HG02571 (cell line): ENCODE results near the gene LPIN1.

Source experiments
- ATAC-seq: cut with Tn5 transposase; IDR thresholded peaks from one replicate; pipeline ENCODE4 v1.9.1; 2021; ENCODE audit warnings: mild to moderate bottlenecking, moderate library complexity; ENCODE audit not compliant: unreplicated experiment

LPIN1 gene

DNA sequence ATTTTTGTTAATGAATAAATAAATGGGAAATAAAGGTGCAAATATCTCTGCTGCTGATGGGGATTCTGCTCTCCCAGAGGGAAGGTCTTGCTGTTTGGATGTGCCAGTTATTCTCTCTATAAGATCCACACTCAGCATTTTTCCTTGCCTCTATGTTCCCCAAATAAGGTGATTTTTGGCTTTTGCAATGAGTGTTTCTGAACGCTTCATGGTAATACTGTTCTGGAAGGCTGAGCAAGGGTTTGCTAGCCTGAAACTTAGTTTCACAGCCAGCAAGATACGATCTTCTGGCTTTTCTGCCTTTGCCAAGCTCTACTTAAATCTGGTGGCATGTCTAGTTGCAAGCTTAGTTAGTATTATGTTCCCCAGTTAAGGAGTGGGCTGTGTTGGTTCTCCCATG, 114.6 kb downstream of the LPIN1 start:
- no peak for ATAC-seq

DNA sequence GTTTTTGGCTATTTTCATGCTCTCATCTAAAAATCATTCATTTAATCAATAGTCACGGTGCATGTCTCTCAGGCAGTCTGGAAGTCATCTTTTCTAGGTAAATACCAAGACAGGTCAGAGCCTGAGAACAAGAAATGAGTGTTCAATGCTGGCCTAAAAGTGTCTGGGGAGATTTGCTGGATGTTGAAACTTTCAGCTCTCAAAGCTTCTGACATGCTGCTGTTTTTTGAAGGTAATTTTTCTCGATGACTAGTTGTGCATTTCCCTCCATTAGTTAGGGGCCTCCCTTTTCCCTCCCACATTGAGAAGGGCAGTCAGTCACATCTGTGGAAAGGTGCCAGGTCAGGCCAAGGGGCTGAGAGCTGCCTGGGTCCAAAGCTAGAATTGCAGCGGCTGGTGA, 115.6 kb downstream of the LPIN1 start:
- ATAC-seq = no peak

DNA sequence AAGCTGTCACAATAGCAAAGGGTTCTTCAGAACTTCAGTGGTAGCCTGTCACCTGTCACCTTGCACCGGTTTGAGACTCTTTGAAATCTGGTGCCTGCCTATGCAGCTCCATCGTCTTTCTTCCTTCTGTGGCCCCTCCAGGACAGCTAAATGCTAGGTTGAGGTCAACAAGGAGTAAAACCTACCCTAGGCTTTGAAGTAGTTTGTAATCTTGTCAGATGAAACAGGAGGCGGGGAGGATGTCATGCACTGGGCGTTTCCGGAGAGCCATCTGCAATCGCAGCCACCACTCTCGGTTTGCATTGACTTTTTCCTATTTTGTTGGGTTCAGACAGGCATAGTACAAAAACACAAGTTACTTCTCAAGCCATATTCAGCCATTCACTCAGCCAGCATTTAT, 116.7 kb downstream of the LPIN1 start:
- ATAC-seq = peak; percentile 37

DNA sequence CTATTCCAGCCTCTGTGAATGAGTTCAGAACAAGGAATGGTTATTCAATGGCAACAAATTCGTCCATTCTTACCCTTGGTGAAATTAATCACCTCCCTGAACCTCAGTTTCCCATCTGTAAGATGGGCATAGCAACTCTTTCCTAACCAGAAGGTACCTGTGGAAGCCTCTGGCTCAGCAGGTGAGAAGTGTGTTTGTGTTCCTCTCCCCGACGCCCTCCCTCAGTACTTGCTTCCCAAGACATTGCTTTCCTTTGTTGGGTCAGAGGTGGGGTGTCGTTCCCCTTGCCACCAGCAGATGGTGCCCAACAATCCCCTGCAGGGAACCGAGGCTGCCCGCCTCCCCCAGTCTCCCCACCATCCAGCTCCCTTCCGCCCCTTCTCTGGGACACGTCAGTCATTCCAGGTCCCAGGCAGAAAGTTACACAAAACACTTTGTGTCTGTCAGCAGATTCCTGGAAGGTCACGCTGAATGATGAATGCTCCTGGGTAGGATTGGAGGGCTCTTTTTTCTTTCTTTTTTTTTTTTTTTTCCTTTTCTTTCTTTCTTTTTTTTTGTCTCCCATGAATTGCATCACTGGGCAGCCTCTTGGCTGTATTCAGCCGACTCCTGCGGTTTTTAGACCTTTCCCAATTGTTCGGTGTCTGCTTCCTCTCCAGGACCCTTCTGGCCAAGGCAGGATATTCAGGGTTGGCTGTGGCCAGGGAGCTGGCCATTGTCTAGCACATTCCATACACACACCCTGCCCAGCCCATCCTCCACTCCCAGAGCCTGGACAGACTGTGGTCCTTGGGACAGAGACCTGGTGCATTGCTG, 117.3 kb downstream of the LPIN1 start:
- ATAC-seq = peak; percentile 35

DNA sequence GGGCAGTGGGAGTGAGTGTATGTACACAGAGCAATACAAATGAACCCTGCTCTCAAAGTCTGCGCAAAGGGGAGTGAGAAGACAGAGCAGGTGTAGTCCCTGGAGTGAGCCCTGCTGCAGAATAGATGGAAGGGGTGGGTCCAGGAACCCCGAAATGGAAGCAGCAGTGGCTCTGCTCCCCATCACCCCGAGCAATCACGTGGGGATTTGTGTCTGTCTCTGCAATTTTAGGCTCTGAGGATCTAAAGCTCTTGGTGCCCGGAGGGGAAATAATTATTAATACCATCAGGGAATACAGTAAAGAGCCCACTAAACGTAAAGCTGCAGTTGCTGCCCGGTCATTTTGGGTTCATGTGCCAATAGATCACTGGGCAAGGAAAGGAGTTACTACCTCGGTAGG, 118.3 kb downstream of the LPIN1 start:
- no peak for ATAC-seq

DNA sequence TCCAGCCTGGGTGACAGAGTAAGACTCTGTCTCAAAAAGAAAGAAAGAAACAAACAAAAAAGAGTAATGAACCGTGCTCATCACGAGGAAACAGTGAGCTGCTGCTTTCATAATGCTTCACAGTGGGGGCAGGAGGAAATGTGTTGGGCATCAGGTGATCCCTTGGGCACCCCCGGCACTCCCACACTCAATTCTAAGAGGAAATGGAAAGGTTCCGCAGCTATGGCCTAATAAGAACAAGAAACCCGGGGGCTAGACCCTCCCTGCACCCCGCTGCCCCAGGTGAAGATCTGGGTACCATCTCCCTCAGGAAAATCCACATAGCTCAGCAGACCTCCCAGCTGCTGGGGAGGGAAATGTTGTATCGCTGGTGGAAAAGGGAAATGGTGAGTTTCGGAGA, 118.9 kb downstream of the LPIN1 start:
- ATAC-seq = no peak

DNA sequence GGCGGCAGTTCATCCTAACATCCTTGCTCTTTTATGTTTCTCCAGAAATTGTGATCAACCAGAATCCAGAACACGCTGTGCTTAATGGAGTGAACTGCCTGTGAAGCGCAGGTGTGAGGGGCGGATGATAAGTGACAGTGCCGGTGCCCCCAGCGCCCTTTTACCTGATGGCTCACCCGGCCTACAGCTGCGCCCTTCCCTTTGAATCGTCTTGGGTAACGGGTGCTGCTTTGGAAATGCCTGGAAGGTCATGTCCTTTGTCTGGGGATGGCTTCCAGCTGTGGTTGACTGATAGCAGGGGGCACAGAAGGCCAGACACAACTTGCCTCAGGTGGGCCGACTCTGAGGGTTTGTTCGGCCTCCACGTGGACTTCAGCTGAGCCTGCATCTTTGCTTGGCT, 119.4 kb downstream of the LPIN1 start:
- ATAC-seq = no peak

DNA sequence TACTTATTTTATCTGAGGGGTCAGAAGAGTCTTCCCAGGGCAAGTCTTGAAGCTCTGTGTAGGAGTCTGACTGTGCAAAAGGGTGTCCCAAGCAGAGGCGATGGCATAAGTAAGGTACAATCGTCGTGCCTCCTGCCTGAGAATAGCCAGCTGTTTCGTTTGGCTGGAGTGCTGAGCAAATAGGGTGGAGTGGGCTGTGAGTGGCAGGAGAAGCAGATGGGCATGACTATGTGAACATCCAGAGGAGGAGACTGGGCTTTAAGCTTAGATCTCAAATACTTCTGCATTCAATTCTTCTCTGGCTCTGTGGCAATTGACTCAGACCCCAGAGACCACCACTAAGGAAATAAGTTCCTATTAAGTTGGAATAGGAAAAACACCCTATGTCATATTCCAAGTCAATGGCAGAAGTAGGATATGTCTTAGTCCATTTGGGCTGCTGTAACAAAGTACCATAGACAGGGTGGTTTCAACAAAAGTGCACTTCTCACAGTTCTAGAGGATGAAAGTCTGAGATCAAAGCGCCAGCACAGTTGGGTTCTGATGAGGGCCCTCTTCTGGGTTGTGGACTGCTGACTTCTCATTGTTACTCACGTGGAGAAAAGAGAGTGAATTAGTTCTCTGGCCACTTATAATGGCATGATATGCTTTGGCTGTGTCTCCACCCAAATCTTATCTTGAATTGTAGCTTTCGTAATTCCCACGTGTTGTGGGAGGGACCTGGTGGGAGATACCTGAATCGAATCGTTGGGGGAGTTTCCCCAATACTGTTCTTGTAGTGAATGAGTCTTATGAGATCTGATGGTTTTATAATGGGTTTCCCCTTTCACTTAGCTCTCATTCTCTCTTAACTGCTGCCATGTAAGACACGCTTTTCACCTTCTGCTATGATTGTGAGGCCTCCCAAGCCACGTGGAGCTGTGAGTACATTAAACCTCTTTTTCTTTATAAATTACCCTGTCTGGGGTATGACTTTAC, 120.2 kb downstream of the LPIN1 start:
- no peak for ATAC-seq

DNA sequence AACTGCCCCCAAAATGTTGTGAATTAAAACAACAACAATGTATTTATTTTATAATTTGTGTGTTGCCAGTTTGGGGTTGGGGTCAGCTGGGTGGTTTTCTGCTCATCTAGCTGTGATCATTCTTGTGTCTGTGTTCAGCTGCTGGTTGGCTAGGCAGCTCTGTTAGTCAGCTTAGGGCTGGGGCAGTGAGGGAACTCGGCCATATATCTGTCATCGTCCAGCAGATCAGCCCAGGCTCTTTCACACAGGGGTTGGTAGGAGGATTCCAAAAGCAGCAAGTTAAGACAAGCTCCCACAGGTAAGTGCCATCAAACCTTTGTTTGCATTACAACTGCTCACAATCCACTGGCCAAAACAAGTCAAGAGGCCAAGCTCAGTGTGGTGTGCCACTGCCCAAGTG, 121.5 kb downstream of the LPIN1 start:
- no peak for ATAC-seq

DNA sequence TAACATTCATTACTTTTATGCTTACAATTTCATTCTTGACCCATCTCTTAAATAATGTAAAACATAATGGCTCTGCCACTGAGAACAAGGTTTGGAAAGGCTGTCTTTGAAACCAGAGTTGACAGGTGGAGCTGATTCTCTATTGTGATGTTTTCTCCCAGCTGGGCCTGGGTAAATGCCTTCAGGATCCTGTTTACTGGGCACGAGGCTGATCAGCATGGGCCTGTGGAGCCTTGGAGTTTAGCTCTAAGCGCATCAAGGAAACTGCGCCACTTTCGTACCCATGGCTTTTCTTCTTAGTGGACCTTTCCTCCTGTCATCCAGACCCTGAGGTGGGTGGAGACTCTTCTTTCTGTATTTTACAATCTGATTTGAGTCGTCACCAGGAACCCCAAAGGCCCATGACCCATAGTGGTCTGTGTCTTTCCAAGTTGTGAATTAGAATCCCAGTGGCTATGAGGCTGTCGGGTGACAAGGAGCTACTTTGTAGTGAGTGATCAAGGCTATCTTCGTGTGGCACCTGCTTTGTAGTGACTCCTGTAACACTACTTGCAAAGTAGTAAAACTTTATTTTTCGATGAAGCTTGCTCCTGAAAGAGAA, 123.1 kb downstream of the LPIN1 start:
- no peak for ATAC-seq

DNA sequence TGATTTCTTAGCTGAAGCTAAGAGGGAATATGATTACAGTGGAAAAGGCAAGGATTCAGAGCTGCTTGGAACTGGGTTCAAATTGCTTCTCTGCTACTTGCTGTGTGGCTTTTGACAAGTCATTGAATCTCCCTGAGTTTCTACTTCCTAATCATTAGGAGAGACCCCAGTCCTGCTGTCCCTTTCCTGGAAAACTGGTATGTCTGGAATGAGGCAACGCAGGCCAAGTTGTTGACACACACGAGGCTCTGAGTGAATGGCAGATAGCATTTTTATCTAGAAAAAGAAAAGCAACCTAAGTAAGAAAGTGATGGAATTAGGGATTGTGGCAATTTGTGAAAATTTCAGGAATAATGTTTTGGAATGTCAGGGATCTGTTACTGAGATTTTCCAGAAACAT, 123.6 kb downstream of the LPIN1 start:
- ATAC-seq = no peak

DNA sequence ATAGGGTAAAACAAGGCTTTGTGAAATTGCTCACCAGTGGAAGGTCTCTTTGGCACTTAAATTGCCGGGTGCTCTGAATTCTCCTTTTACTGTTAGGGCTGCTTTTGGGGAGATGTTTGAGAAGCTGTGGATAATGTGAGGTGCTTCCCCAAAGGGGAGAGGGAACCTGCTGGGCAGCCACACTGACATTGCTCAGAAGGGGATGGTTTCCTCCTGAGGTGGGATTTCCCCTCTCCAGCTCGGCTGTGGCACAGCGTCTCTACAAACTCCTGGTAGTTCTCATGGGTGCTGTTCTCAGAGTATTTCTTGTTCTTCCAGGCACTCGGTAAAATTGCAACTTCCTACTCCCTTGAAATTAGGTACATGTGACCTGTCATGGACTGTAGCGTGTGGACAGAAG, 124.2 kb downstream of the LPIN1 start:
- ATAC-seq = no peak

DNA sequence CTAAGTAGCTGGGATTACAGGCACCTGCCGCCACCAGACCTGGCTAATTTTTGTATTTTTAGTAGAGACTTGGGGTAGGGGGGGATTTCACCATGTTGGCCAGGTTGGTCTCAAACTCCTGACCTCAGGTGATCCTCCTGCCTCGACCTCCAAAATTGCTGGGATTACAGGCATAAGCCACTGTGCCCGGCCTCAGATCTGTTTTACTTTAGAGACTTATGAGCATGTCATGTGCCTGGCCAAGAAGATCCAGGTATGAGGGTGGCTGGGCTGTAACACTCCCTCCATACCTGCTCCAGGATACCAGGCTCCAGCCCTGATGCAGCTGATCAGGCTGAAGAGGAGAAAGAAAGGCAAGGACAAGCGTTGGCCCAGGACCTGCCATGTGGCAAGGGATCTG, 125.0 kb downstream of the LPIN1 start:
- no peak for ATAC-seq

DNA sequence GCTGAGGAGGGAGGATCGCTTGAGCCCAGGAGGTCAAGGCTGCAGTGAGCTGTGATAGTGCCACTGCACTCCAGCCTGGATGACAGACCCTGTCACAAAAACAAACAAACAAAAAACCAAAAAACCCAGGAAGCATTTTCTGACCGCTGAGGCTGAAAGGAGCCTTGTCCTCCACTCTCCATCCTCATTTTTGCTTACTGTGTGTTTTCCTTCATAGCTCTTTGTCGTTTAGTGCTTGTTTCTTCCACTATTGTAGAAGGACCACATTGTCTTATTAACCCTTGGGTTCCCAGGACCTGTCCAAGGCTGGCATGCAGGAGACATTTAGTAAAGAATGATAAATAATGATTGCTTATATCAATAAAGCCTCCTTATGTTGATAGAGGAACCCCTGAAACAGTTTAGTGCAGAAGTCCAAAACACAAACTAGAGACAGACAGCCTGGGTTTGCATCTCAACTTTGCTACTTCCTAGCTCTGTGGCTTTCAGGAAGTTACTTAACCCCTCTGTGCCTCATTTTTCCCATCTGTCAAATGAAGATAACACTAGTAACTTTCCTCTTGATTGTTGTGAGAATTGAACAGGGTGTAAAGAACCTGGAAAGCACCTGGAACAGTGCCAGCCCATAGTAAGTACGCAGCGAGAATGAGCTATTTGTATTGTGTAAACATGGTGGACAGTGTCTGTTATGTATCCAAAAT, 126.0 kb downstream of the LPIN1 start:
- ATAC-seq = no peak

DNA sequence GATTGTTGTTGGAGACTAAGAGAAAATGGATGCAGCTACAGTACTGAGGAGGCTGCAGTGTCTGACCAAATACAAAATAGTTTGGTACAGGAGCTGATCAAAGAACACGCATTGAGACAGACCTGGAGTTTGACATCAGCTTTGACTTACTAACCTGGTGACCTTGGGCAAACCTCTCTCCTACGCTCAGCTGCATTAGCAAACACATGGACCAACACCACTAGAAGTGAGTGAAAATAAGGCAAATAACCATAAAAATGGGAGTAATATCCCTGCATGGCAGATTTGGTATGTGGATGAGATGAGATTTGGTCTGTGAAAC, 126.5 kb downstream of the LPIN1 start:
- no peak for ATAC-seq

DNA sequence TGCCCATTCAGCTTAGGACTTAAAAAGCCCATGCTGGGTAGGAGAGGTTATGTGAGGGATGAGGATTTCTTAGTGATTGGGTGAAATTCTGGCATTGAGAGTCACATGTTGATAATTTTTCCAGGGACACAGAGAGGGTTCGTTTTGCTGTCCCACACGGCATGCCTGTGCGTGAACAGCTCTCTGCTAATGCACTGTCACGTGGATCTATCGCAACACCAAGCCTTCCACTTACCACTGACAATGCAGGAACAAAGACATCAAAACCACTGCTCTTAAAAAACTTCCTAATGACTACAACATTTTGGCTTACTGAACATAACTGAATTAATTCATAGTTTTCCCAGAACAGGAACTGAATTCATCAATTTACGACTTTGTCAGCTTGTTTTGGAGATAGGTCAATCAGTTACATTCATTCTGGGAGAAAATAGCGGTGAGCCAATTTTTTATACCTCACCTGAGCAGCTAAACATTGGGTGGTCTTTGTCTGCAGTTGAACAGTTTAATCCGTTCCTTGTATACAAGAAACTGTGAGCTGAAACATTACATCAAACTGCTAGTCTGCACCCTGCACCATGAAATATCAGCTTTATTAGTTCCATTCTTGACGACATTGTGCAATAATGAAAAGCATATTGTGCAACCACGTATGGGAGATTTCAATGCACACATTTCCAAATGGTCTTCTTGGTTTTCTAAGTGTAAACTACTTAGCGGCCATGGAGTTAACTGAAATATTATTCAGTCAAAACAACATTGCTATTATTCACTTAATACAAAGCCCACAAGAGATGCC, 127.1 kb downstream of the LPIN1 start:
- no peak for ATAC-seq

DNA sequence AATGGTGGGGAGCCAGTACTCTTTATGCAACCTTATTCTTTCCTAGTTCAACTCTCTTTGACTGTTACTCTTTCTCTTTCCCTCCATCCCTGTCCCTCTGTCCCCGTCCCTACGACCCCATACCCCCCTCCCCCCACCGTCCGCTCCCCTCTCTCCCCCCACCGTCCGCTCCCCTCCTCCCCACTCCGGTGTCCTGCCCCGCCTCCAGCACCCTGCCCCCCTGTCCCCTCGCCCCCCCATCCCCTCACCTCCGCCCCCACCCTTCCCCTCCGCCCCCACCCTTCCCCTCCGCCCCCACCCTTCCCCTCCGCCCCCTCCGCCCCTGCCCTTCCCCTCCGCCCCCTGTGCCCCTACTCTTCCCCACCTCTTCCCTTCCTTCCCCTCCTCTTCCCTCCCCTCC, 128.4 kb downstream of the LPIN1 start:
- ATAC-seq = no peak

DNA sequence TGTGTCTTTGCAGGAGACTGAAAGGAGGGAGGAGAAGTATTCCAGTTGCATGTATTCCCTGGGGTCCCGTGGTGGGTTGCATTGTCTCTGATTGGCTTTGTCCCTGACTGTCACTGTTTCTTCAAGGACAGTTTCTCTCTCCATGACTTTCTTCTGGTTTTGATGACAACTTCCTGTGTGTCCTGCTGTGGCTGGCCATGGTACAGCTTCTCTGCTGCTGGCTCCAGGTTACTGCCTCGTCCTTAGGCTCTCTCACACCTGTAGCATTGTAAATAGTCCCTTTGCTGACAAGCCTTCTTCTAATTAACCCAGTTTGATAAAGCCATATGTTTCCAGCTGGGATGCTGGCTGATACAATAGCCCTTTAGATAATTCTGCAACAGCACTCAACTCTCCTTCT, 129.0 kb downstream of the LPIN1 start:
- no peak for ATAC-seq

DNA sequence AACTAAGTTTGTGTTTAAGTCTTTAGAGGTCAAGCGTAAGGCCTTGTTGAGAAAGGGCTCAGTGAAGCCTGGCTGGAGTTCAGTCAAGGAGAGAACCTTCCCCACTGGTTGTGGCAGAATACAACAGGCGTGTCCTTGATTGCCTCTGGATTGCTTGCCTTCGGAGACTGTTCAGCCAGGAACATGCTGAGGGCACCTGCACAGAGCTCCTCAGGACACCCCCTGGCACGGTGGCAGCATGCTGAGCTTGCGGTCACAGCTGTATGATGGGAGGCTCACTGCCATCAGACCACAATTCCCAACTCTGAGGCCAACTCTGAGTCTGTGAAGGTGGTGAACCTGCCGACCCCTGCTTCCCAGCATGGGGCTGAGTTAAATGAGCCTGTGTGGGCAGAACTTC, 130.0 kb downstream of the LPIN1 start:
- ATAC-seq = no peak

DNA sequence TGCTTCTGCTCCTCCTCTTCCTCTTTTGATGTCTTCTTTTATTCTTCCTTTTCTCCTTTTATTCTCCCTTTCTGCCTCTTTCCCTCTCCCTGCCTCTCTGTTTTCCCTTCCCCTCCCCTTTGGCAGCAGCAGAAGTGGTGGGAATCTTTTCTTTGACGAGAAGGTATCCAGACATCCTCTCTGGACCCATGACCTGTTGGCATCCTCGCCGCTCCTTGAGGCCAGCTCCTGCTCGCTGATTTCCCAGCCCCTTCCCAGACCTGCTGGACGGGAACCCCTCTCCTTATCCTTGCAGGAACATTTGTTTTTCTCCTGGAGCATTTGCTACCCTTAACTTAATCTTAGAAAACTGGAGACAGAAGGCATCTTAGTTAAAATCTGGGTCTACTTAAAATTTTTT, 130.5 kb downstream of the LPIN1 start:
- ATAC-seq = no peak
